ENCODE measurements around the gene LDLRAD4.

LDLRAD4 gene

GRCh38 chr18:13191031-13191430 lies 27.5 kb upstream of the LDLRAD4 start:
- no peaks in the 10 kb centered on the region for H3K9me3 ChIP-seq (ENCODE audit: low read depth, low read length)
- no peak overlapping the region for H3K4me3 ChIP-seq
- no peak for DNase-seq (ENCODE audit: low read depth, low spot score)
- no peaks in the 10 kb centered on the region for H3K36me3 ChIP-seq (ENCODE audit: insufficient read depth, low read length)
- no peak overlapping the region for H3K9ac ChIP-seq (ENCODE audit: insufficient read length)
- no peak overlapping the region for H3K27ac ChIP-seq
- no peak for TF ChIP-seq EZH2 (IDR thresholded peaks at IDR 0.05)
- TF ChIP-seq POLR2AphosphoS5 (IDR thresholded peaks at IDR 0.05; ENCODE audit: borderline replicate concordance, low read depth, low read length) = no peak
- no peak for TF ChIP-seq FOXP2 (optimal IDR thresholded peaks at IDR 0.05; ENCODE audit: control extremely low read depth, extremely low read length, insufficient read depth)

GRCh38 chr18:13191779-13192178 lies 26.8 kb upstream of the LDLRAD4 start:
- TF ChIP-seq FOXP2 (optimal IDR thresholded peaks at IDR 0.05; ENCODE audit: control extremely low read depth, extremely low read length, insufficient read depth) = no peak
- no peak for TF ChIP-seq POLR2AphosphoS5 (IDR thresholded peaks at IDR 0.05; ENCODE audit: borderline replicate concordance, low read depth, low read length)
- no peak for TF ChIP-seq EZH2 (IDR thresholded peaks at IDR 0.05)
- no peaks in the 10 kb centered on the region for H3K36me3 ChIP-seq (ENCODE audit: insufficient read depth, low read length)
- H3K4me3 ChIP-seq = no peak overlapping the region
- H3K27ac ChIP-seq = no peak overlapping the region
- H3K9me3 ChIP-seq (ENCODE audit: low read depth, low read length) = no peaks in the 10 kb centered on the region
- no peak for DNase-seq (ENCODE audit: low read depth, low spot score)
- H3K9ac ChIP-seq (ENCODE audit: insufficient read length) = no peak overlapping the region

GRCh38 chr18:13192970-13193369 lies 25.6 kb upstream of the LDLRAD4 start:
- no peak overlapping the region for H3K4me3 ChIP-seq
- DNase-seq (ENCODE audit: low read depth, low spot score) = no peak
- no peaks in the 10 kb centered on the region for H3K9me3 ChIP-seq (ENCODE audit: low read depth, low read length)
- H3K9ac ChIP-seq (ENCODE audit: insufficient read length) = no peak overlapping the region
- no peak for TF ChIP-seq EZH2 (IDR thresholded peaks at IDR 0.05)
- H3K27ac ChIP-seq = no peak overlapping the region
- no peaks in the 10 kb centered on the region for H3K36me3 ChIP-seq (ENCODE audit: insufficient read depth, low read length)

DNA sequence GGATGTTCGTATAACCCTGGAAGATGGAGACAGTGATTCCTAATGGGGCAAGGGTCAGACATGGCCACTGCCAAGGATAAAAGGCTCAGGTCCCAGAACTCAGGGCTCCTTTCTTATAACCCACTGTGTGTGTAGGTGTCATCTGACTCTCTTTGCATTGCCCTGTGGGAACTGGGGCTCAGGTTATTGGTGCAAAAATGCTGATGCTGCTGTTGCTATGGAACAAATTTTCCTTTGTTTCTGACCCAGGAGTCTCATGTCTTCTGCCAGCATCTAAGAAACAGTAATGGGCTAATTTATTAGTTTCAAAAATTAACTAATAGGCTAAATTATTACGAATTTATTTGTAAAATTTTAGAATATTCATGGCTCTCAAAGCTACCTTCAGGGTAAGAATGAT lies 24.3 kb upstream of the LDLRAD4 start:
- H3K9me3 ChIP-seq (ENCODE audit: low read depth, low read length) = no peaks in the 10 kb centered on the region
- no peaks in the 10 kb centered on the region for H3K36me3 ChIP-seq (ENCODE audit: insufficient read depth, low read length)
- no peak overlapping the region for H3K4me3 ChIP-seq
- no peak overlapping the region for H3K27ac ChIP-seq
- H3K9ac ChIP-seq (ENCODE audit: insufficient read length) = no peak overlapping the region
- TF ChIP-seq FOXP2 (optimal IDR thresholded peaks at IDR 0.05; ENCODE audit: control extremely low read depth, extremely low read length, insufficient read depth) = no peak
- no peak for TF ChIP-seq POLR2AphosphoS5 (IDR thresholded peaks at IDR 0.05; ENCODE audit: borderline replicate concordance, low read depth, low read length)
- no peak for TF ChIP-seq EZH2 (IDR thresholded peaks at IDR 0.05)
- no peak for DNase-seq (ENCODE audit: low read depth, low spot score)

GRCh38 chr18:13198701-13199100 lies 19.9 kb upstream of the LDLRAD4 start:
- H3K27ac ChIP-seq = no peak overlapping the region
- DNase-seq (ENCODE audit: low read depth, low spot score) = no peak
- no peaks in the 10 kb centered on the region for H3K36me3 ChIP-seq (ENCODE audit: insufficient read depth, low read length)
- TF ChIP-seq POLR2AphosphoS5 (IDR thresholded peaks at IDR 0.05; ENCODE audit: borderline replicate concordance, low read depth, low read length) (no peak), FOXP2 (optimal IDR thresholded peaks at IDR 0.05; ENCODE audit: control extremely low read depth, extremely low read length, insufficient read depth) (no peak), EZH2 (IDR thresholded peaks at IDR 0.05) (no peak)
- no peak overlapping the region for H3K4me3 ChIP-seq
- no peak overlapping the region for H3K9ac ChIP-seq (ENCODE audit: insufficient read length)
- no peaks in the 10 kb centered on the region for H3K9me3 ChIP-seq (ENCODE audit: low read depth, low read length)

- H3K4me3 ChIP-seq = no peak overlapping the region
- TF ChIP-seq POLR2AphosphoS5 (IDR thresholded peaks at IDR 0.05; ENCODE audit: borderline replicate concordance, low read depth, low read length) (no peak), FOXP2 (optimal IDR thresholded peaks at IDR 0.05; ENCODE audit: control extremely low read depth, extremely low read length, insufficient read depth) (no peak), EZH2 (IDR thresholded peaks at IDR 0.05) (no peak)
- DNase-seq (ENCODE audit: low read depth, low spot score) = no peak
- H3K9me3 ChIP-seq (ENCODE audit: low read depth, low read length) = no peaks in the 10 kb centered on the region
- no peak overlapping the region for H3K9ac ChIP-seq (ENCODE audit: insufficient read length)
- no peaks in the 10 kb centered on the region for H3K36me3 ChIP-seq (ENCODE audit: insufficient read depth, low read length)
- no peak overlapping the region for H3K27ac ChIP-seq
These were observed 19.4 kb upstream of the LDLRAD4 start for GRCh38 chr18:13199169-13199568.

DNA sequence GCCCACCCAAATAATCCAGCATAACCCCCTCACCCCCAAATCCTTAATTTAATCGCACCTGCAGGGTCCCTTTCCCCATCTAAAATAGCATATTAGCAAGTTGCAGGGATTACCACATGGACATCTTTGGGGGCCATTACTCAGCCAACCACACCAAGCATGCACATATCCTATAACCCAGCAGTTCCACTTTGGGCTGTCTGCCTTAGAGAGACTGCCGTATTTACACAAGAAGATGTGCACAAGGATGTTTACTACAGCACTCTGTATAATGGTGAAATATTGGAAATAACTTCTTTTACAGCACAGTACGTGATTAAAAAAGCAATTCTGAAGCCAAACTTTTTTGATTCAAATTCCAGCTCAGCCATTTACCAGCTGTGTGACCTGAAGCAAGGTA lies 17.3 kb upstream of the LDLRAD4 start:
- DNase-seq (ENCODE audit: low read depth, low spot score) = no peak
- no peaks in the 10 kb centered on the region for H3K36me3 ChIP-seq (ENCODE audit: insufficient read depth, low read length)
- no peak overlapping the region for H3K27ac ChIP-seq
- no peaks in the 10 kb centered on the region for H3K9me3 ChIP-seq (ENCODE audit: low read depth, low read length)
- H3K9ac ChIP-seq (ENCODE audit: insufficient read length) = no peak overlapping the region
- no peak overlapping the region for H3K4me3 ChIP-seq
- no peak for TF ChIP-seq FOXP2 (optimal IDR thresholded peaks at IDR 0.05; ENCODE audit: control extremely low read depth, extremely low read length, insufficient read depth)

DNA sequence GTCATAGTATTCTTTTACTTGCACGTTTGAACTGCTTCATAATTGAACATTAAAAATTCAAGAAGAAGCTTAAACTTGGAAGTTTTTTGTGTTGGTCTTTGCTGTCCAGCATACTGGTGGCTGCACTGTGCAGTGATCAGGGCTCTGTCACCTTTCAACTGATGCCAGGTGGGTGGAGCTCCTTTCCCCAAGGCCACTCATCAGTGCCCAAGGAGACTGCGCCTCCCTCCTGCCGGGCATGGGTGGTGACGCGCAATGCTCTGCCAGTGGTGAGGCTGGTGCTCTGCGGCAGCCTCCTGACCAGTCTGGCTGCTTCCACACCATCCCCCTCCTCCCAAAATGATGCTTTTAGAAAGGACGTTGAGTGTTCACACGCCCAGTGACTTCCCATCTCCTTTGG lies 16.0 kb upstream of the LDLRAD4 start:
- Histone ChIP-seq H3K4me3 (no peak overlapping the region), H3K36me3 (ENCODE audit: insufficient read depth, low read length) (no peaks in the 10 kb centered on the region), H3K27ac (no peak overlapping the region), H3K9me3 (ENCODE audit: low read depth, low read length) (no peaks in the 10 kb centered on the region), H3K9ac (ENCODE audit: insufficient read length) (no peak overlapping the region)
- no peak for TF ChIP-seq FOXP2 (optimal IDR thresholded peaks at IDR 0.05; ENCODE audit: control extremely low read depth, extremely low read length, insufficient read depth)
- no peak for TF ChIP-seq POLR2AphosphoS5 (IDR thresholded peaks at IDR 0.05; ENCODE audit: borderline replicate concordance, low read depth, low read length)
- no peak for TF ChIP-seq EZH2 (IDR thresholded peaks at IDR 0.05)
- DNase-seq (ENCODE audit: low read depth, low spot score) = no peak

DNA sequence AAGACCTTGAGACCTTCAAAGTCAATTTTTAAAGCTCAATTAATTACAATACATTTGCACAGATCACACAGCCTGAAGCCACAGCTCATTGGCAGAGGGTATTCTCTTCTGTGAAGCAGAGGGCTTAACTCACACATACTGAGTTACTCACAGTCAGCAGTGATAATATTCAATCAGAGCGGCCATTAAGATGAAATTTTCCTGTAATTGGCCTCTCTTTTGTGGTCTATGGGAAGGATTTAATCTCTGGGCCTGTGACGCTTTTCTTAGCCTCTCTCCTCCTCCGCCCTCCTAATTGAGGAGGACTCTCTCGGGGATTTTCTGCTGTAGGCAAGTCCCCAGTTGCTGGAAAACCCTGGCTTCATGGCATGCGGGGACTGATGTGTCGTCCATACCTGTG lies 12.3 kb upstream of the LDLRAD4 start:
- H3K27ac ChIP-seq = no peak overlapping the region
- DNase-seq (ENCODE audit: low read depth, low spot score) = no peak
- no peak for TF ChIP-seq POLR2AphosphoS5 (IDR thresholded peaks at IDR 0.05; ENCODE audit: borderline replicate concordance, low read depth, low read length)
- no peak for TF ChIP-seq EZH2 (IDR thresholded peaks at IDR 0.05)
- no peak for TF ChIP-seq FOXP2 (optimal IDR thresholded peaks at IDR 0.05; ENCODE audit: control extremely low read depth, extremely low read length, insufficient read depth)
- H3K9ac ChIP-seq (ENCODE audit: insufficient read length) = no peak overlapping the region
- H3K9me3 ChIP-seq (ENCODE audit: low read depth, low read length) = no peaks in the 10 kb centered on the region
- no peak overlapping the region for H3K4me3 ChIP-seq
- no peaks in the 10 kb centered on the region for H3K36me3 ChIP-seq (ENCODE audit: insufficient read depth, low read length)

All from SK-N-MC (cell line).